Breast epithelium (tissue), 4 donors: Measurements from ENCODE around the gene ARHGAP8. TPM values are rescaled to one million over a fixed set of nuclear protein-coding genes. Genes with fewer than 3 reads are reported as not detected.

Experiments used
- DNase-seq, 2 donors: peaks; one replicate each; pipeline ENCODE4 v3.0.0-alpha.2; 2019; ENCODE audit warnings: low spot score in 2 of 2
- H3K27ac ChIP-seq, 2 donors: fragments of 200-600 bp; sonication (generic) in 1 of 2; one replicate each; pipeline ENCODE4 v1.5.1; 2016 to 2019; ENCODE audit warnings: mild to moderate bottlenecking in 1 of 2
- H3K27me3 ChIP-seq, 2 donors: fragments of 200-600 bp; sonication (generic) in 1 of 2; one replicate each; pipeline versions ENCODE4 v1.5.1 to v1.6.0; 2017 to 2019; ENCODE audit warnings: control low read depth in 1 of 2, mild to moderate bottlenecking in 1 of 2
- H3K36me3 ChIP-seq: fragments of 200-600 bp; one replicate; pipeline ENCODE4 v1.5.1; 2019
- H3K4me1 ChIP-seq, 2 donors: fragments of 200-600 bp; sonication (generic); one replicate each; pipeline ENCODE4 v1.5.1; 2016 to 2019; ENCODE audit warnings: control low read depth in 1 of 2
- H3K4me3 ChIP-seq, 3 donors: fragments of 200-600 bp; sonication (generic); 1 replicate in 2 of 3; 2 replicates in 1 of 3; pipeline ENCODE4 v1.5.1; 2016 to 2019; ENCODE audit warnings: mild to moderate bottlenecking in 3 of 3, moderate library complexity in 2 of 3
- H3K9me3 ChIP-seq, 2 donors: fragments of 200-600 bp; sonication (generic) in 1 of 2; one replicate each; pipeline ENCODE4 v1.5.1; 2016 to 2019; ENCODE audit warnings: control low read depth in 1 of 2
- POLR2A ChIP-seq: fragments of 450-650 bp; IDR thresholded peaks from one replicate; pipeline ENCODE4 v1.6.1; 2016; ENCODE audit warnings: antibody characterized with exemption, mild to moderate bottlenecking, moderate library complexity
- POLR2AphosphoS5 ChIP-seq, 3 donors: sonication (generic); formaldehyde crosslinking; IDR thresholded peaks; one replicate each; pipeline ENCODE4 v1.6.1; 2017; ENCODE audit warnings: antibody characterized with exemption in 3 of 3
- intact Hi-C: fragments of 100-400 bp; cut with DNase I; formaldehyde crosslinking; loops from one replicate; pipeline ENCODE4 v1.15.1; 2023; ENCODE audit warnings: low total_unique reads
- total RNA-seq, 3 donors: library from RNA; depleted of rRNA; stranded (reverse); fragments of >200 nt; gene quantifications; one replicate each; pipeline ENCODE4 v1.1.0, GENCODE V29; 2016
- TF ChIP-seq, protein P1 (sequence below), 3 donors: fragments of 450-650 bp; IDR thresholded peaks; one replicate each; pipeline ENCODE4 v1.5.1; 2016 to 2017; ENCODE audit warnings: antibody characterized with exemption in 3 of 3, mild to moderate bottlenecking in 3 of 3, moderate library complexity in 3 of 3

Gene ARHGAP8
- total RNA-seq, 3 donors from 2014 or later = 9.8 to 39.4 (median 32.4) TPM

DNA sequence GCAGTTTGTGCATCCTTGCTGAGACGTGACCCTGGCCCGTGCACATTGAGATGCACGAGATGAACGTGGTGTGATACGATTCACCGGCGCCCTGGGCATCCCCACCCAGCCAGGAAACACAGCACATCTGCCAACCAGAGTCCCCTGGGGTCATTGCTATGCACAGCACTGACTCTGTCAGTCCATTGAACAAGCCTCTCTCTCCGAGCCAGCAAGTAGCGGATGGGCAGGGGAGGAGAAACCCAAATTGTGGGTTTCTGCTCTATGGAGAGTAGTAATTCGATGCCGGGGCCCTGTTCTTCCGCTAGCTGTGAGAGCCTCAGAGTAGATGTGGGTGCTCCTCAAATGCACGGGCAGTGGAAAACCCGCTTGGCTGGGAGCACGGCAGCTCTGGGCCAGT lies 85.1 kb downstream of the ARHGAP8 start:
- intact Hi-C loops = no loop called here
- no peak overlapping the region for H3K27ac ChIP-seq
- TF ChIP-seq, protein P1, sequence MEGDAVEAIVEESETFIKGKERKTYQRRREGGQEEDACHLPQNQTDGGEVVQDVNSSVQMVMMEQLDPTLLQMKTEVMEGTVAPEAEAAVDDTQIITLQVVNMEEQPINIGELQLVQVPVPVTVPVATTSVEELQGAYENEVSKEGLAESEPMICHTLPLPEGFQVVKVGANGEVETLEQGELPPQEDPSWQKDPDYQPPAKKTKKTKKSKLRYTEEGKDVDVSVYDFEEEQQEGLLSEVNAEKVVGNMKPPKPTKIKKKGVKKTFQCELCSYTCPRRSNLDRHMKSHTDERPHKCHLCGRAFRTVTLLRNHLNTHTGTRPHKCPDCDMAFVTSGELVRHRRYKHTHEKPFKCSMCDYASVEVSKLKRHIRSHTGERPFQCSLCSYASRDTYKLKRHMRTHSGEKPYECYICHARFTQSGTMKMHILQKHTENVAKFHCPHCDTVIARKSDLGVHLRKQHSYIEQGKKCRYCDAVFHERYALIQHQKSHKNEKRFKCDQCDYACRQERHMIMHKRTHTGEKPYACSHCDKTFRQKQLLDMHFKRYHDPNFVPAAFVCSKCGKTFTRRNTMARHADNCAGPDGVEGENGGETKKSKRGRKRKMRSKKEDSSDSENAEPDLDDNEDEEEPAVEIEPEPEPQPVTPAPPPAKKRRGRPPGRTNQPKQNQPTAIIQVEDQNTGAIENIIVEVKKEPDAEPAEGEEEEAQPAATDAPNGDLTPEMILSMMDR (IDR thresholded peaks at IDR 0.05) = no peak
- TF ChIP-seq POLR2AphosphoS5 (IDR thresholded peaks at IDR 0.05) = no peak
- TF ChIP-seq POLR2A = no peak
- no peaks in the 10 kb centered on the region for H3K36me3 ChIP-seq
- H3K9me3 ChIP-seq = peaks cover 0 to 6% of the 10 kb centered on the region in 2 donors
- no peak overlapping the region for H3K4me3 ChIP-seq
- H3K4me1 ChIP-seq = no peaks in the 10 kb centered on the region
- no peak for DNase-seq
- no peaks in the 10 kb centered on the region for H3K27me3 ChIP-seq

GRCh38 chr22:44838316-44839016 lies 86.1 kb downstream of the ARHGAP8 start:
- TF ChIP-seq, protein P1 (IDR thresholded peaks at IDR 0.05) = no peak
- TF ChIP-seq POLR2A (no peak), POLR2AphosphoS5 (IDR thresholded peaks at IDR 0.05) (no peak)
- no peaks in the 10 kb centered on the region for H3K27me3 ChIP-seq

GRCh38 chr22:44839061-44839460 lies 86.7 kb downstream of the ARHGAP8 start:
- Histone ChIP-seq H3K36me3 (no peaks in the 10 kb centered on the region), H3K9me3 (peaks cover 0 to 6% of the 10 kb centered on the region in 2 donors)
- intact Hi-C loops = no loop called here

More at GRCh38 chr22:44838316-44839016, 86.1 kb downstream of the ARHGAP8 start:
- H3K4me1 ChIP-seq = no peaks in the 10 kb centered on the region
- intact Hi-C loops = no loop called here
- H3K9me3 ChIP-seq = peaks cover 0 to 6% of the 10 kb centered on the region in 2 donors
- no peak for DNase-seq
- H3K4me3 ChIP-seq = no peak overlapping the region
- no peak overlapping the region for H3K27ac ChIP-seq
- H3K36me3 ChIP-seq = no peaks in the 10 kb centered on the region

GRCh38 chr22:44839721-44840120 lies 87.3 kb downstream of the ARHGAP8 start:
- H3K4me3 ChIP-seq = no peak overlapping the region
- TF ChIP-seq, protein P1 (IDR thresholded peaks at IDR 0.05) = no peak
- TF ChIP-seq POLR2AphosphoS5 (IDR thresholded peaks at IDR 0.05) (no peak), POLR2A (no peak)
- no peaks in the 10 kb centered on the region for H3K4me1 ChIP-seq
- no peaks in the 10 kb centered on the region for H3K36me3 ChIP-seq
- DNase-seq = no peak
- peaks cover 0 to 6% of the 10 kb centered on the region in 2 donors for H3K9me3 ChIP-seq
- H3K27ac ChIP-seq = no peak overlapping the region
- intact Hi-C loops = no loop called here
- no peaks in the 10 kb centered on the region for H3K27me3 ChIP-seq

More at GRCh38 chr22:44839061-44839460, 86.7 kb downstream of the ARHGAP8 start:
- H3K27ac ChIP-seq = no peak overlapping the region
- no peak for DNase-seq
- H3K4me3 ChIP-seq = no peak overlapping the region
- no peaks in the 10 kb centered on the region for H3K27me3 ChIP-seq
- no peaks in the 10 kb centered on the region for H3K4me1 ChIP-seq
- TF ChIP-seq POLR2A = no peak
- no peak for TF ChIP-seq POLR2AphosphoS5 (IDR thresholded peaks at IDR 0.05)
- TF ChIP-seq, protein P1 (IDR thresholded peaks at IDR 0.05) = no peak

DNA sequence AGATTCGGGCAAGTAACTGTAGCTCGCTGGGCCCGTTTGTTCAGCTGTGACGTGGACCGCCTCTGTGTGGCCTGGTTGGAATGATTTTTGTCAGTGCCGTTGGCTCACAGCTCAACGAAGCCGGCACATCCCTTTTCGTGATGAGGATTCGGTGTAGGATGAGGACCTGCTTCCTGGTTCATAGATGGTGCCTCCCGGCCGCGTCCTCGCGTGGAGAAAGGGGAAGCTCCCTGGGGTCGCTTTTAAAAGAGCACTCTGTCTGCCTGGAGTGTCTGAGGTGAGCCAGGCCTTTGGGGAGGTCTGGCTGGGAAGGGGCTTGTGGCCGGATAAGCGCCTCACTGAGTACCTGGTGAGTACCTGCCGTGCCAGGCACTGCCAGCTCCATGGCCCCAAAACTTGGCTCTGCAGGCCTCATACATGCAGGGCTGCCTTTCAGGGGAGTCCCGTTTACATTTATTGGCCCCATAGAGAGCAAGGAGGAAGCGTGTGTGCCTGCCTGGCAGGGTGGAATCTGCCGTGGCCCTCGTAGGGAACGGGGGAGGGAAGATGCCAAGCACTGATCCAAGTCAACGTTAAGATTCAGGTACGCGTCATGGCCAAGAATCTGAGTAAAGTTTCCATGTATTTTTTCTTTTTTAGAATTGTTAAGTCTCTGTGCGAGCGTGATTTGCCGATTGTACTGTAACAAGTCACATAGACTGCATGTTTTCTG lies 88.4 kb downstream of the ARHGAP8 start:
- Histone ChIP-seq H3K36me3 (no peaks in the 10 kb centered on the region), H3K27me3 (no peaks in the 10 kb centered on the region), H3K4me1 (no peaks in the 10 kb centered on the region), H3K27ac (no peak overlapping the region), H3K9me3 (no peaks in the 10 kb centered on the region), H3K4me3 (no peak overlapping the region)
- TF ChIP-seq POLR2A = no peak
- TF ChIP-seq POLR2AphosphoS5 (IDR thresholded peaks at IDR 0.05) = no peak
- TF ChIP-seq, protein P1 (IDR thresholded peaks at IDR 0.05) = no peak
- no peak for DNase-seq
- intact Hi-C loops = no loop called here
